Right lobe of liver (tissue), 4 donors: ENCODE results near the gene MARCHF10.

Source experiments
- CTCF ChIP-seq, 4 donors: fragments of 200-600 bp in 3 of 4; fragments of 450-650 bp in 1 of 4; IDR thresholded peaks; one replicate each; pipeline versions ENCODE4 v1.5.1 to v1.8.0; 2016 to 2022; ENCODE audit warnings: antibody characterized with exemption in 4 of 4, mild to moderate bottlenecking in 2 of 4
- POLR2A ChIP-seq: fragments of 450-650 bp; IDR thresholded peaks from one replicate; pipeline ENCODE4 v1.6.1; 2017; ENCODE audit warnings: antibody characterized with exemption, mild to moderate bottlenecking
- donor health status: DM: no; HTN: no; CAD: no.
- donor health status: DM: no; HTN: no; CAD: no.
- donor health status: DM: no; HTN: yes; CAD: no.

DNA sequence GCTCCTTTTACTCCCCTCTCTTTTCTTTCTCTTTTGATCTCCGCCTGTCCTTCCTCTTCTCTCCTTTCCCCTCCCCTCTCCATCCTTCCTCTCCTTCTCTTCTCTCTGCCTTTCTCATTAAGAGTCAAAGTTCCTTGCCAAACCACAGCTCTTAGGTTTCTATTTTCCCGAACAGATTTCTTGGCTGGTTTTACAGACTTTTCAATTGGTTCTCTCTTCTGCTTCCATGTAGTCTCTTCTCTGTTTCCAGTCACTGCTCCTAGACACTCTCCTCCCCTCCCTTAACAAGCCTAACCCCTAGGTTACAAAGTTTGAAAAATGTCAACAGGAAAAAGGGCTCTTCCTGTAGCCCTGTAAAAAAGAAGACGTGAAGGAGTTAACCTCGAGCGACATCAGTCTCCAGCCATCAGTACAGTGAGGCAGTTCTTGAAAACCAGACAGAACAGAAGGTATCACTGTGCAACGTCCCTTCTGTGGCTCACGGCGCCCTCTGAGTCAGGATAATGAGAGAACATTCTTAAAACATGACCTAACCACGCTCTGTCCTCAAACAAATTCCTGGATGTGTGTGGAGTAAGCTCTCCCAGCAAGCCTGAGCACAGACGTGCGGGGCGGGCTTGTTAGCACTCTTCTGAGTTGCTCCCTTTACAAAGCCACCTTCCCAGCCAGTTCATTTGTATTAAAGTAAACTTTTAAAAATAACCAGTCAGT is 11.6 kb upstream of the MARCHF10 start:
- TF ChIP-seq CTCF (IDR thresholded peaks at IDR 0.05) (no peak), POLR2A (no peak)
